Measurements from ENCODE around the gene RYR2.
"Not testable (repeated sequence)": the region's sequence is repeated elsewhere in the genome, so short reads cannot be mapped to it uniquely, and the experiment has no call there.

RYR2 gene

DNA sequence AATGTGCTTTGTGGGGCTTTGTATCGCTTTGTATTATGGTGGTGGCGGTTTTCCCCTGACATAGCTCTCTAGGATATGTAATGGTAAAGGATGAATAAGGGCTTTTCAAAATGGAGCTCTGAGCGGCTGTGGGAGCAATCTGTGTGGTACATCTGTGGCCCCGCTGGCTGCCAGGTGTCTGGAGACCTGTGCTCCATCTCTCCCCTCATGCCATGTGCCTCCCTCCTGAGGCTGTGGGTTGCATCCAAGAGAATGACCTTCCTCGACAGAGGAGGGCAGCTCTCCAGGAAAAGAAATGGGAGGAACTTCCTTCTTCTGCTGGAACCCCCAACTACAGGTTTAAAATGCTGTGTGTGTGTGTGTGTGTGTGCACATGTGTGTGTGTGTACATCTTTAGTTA, 78.7 kb downstream of the RYR2 start:
- Histone ChIP-seq H3K9me3 (ENCODE audit: insufficient read depth, low read length) (no peaks in the 10 kb centered on the region), H3K36me3 (replicated peaks; ENCODE audit: low read depth, low read length) (no peaks in the 10 kb centered on the region), H3K4me2 (ENCODE audit: low read length) (no peak overlapping the region), H3K27me3 (ENCODE audit: low read depth, low read length) (peaks cover 14% of the 10 kb centered on the region), H3K9ac (ENCODE audit: low read length) (no peak overlapping the region), H3K4me3 (ENCODE audit: low read length) (no peak overlapping the region), H3K27ac (ENCODE audit: low read length) (no peak overlapping the region), H4K20me1 (ENCODE audit: insufficient read depth, low read length) (no peaks in the 10 kb centered on the region), H3K4me1 (ENCODE audit: low read length) (no peaks in the 10 kb centered on the region), H2AFZ (ENCODE audit: low read depth, low read length) (no peak overlapping the region), H3K79me2 (ENCODE audit: low read length) (no peaks in the 10 kb centered on the region)
- TF ChIP-seq, protein P1, sequence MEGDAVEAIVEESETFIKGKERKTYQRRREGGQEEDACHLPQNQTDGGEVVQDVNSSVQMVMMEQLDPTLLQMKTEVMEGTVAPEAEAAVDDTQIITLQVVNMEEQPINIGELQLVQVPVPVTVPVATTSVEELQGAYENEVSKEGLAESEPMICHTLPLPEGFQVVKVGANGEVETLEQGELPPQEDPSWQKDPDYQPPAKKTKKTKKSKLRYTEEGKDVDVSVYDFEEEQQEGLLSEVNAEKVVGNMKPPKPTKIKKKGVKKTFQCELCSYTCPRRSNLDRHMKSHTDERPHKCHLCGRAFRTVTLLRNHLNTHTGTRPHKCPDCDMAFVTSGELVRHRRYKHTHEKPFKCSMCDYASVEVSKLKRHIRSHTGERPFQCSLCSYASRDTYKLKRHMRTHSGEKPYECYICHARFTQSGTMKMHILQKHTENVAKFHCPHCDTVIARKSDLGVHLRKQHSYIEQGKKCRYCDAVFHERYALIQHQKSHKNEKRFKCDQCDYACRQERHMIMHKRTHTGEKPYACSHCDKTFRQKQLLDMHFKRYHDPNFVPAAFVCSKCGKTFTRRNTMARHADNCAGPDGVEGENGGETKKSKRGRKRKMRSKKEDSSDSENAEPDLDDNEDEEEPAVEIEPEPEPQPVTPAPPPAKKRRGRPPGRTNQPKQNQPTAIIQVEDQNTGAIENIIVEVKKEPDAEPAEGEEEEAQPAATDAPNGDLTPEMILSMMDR (IDR thresholded peaks at IDR 0.05; ENCODE audit: low read depth, low read length), result no peak
- TF ChIP-seq EZH2phosphoT487 (IDR thresholded peaks at IDR 0.05; ENCODE audit: low read depth), result no peak

- Histone ChIP-seq H3K27ac (ENCODE audit: low read length) (no peak overlapping the region), H3K9me3 (ENCODE audit: insufficient read depth, low read length) (0 out of 2 replicates have a peak, but pooled peaks cover 2% of the 10 kb centered on the region), H3K9ac (ENCODE audit: low read length) (no peak overlapping the region), H3K4me3 (ENCODE audit: low read length) (no peak overlapping the region), H3K79me2 (ENCODE audit: low read length) (no peaks in the 10 kb centered on the region), H2AFZ (ENCODE audit: low read depth, low read length) (no peak overlapping the region), H3K27me3 (ENCODE audit: low read depth, low read length) (peaks cover 8% of the 10 kb centered on the region), H3K36me3 (replicated peaks; ENCODE audit: low read depth, low read length) (no peaks in the 10 kb centered on the region), H3K4me1 (ENCODE audit: low read length) (no peaks in the 10 kb centered on the region), H3K4me2 (ENCODE audit: low read length) (no peak overlapping the region), H4K20me1 (ENCODE audit: insufficient read depth, low read length) (no peaks in the 10 kb centered on the region)
- TF ChIP-seq EZH2phosphoT487 (IDR thresholded peaks at IDR 0.05; ENCODE audit: low read depth), result no peak
- TF ChIP-seq, protein P1 (IDR thresholded peaks at IDR 0.05; ENCODE audit: low read depth, low read length), result peak; percentile 77
Observed at GRCh38 chr1:237124856-237125462, 83.0 kb downstream of the RYR2 start.

- Histone ChIP-seq H3K9me3 (ENCODE audit: insufficient read depth, low read length) (0 out of 2 replicates have a peak, but pooled peaks cover 2% of the 10 kb centered on the region), H2AFZ (ENCODE audit: low read depth, low read length) (no peak overlapping the region), H3K4me1 (ENCODE audit: low read length) (no peaks in the 10 kb centered on the region), H3K4me2 (ENCODE audit: low read length) (no peak overlapping the region), H3K79me2 (ENCODE audit: low read length) (no peaks in the 10 kb centered on the region), H3K27ac (ENCODE audit: low read length) (no peak overlapping the region), H3K9ac (ENCODE audit: low read length) (no peak overlapping the region), H3K4me3 (ENCODE audit: low read length) (no peak overlapping the region), H3K36me3 (replicated peaks; ENCODE audit: low read depth, low read length) (no peaks in the 10 kb centered on the region), H4K20me1 (ENCODE audit: insufficient read depth, low read length) (no peaks in the 10 kb centered on the region), H3K27me3 (ENCODE audit: low read depth, low read length) (peaks cover 4% of the 10 kb centered on the region; the same call in 1 of the 2 replicates)
- TF ChIP-seq EZH2phosphoT487 (IDR thresholded peaks at IDR 0.05; ENCODE audit: low read depth), result no peak
- TF ChIP-seq, protein P1 (IDR thresholded peaks at IDR 0.05; ENCODE audit: low read depth, low read length), result no peak
Observed at GRCh38 chr1:237126180-237126579, 84.2 kb downstream of the RYR2 start.

- H3K9me3 ChIP-seq (ENCODE audit: insufficient read depth, low read length); H4K20me1 ChIP-seq (ENCODE audit: insufficient read depth, low read length): not testable (repeated sequence)
Observed at GRCh38 chr1:237127301-237127700, 85.3 kb downstream of the RYR2 start.

More at GRCh38 chr1:237127301-237127700, 85.3 kb downstream of the RYR2 start:
- not testable (repeated sequence) for H3K27ac ChIP-seq (ENCODE audit: low read length); H3K9ac ChIP-seq (ENCODE audit: low read length); H3K27me3 ChIP-seq (ENCODE audit: low read depth, low read length); H3K36me3 ChIP-seq (replicated peaks; ENCODE audit: low read depth, low read length); H3K79me2 ChIP-seq (ENCODE audit: low read length); H3K4me1 ChIP-seq (ENCODE audit: low read length); H3K4me2 ChIP-seq (ENCODE audit: low read length); H2AFZ ChIP-seq (ENCODE audit: low read depth, low read length); H3K4me3 ChIP-seq (ENCODE audit: low read length)

Measured in OCI-LY3 (cell line).